HCT116 (cell line): ENCODE results near the gene CDC42EP4. TPM values are rescaled to one million over a fixed set of nuclear protein-coding genes. Genes with fewer than 3 reads are reported as not detected.

Source experiments
- ATAC-seq: fragments of 200-7000 bp; cut with Tn5 transposase; 2 replicates; pipeline ENCODE4 v1.9.1; 2020; ENCODE audit warnings: mild to moderate bottlenecking, moderate library complexity
- BruUV-seq: library from RNA; stranded (reverse); fragments of 400-500 nt; replicated peaks from 2 replicates; lab custom pipeline; 2021; lab: Mats Ljungman, UMichigan
- CTCF ChIA-PET: fragments of 300-600 bp; sonication (Branson Sonifier 250); formaldehyde crosslinking; loops from one replicate; lab custom pipeline; 2021; ENCODE audit warnings: antibody characterized with exemption; lab: Charles Lee
- POLR2A ChIA-PET: fragments of 300-600, 350-600 bp; sonication (Branson Sonifier 250); formaldehyde crosslinking; loops from one replicate; lab custom pipeline; 2021; ENCODE audit warnings: antibody characterized with exemption; lab: Charles Lee
- RAD21 ChIA-PET, 2 experiments: fragments of 300-600 bp; sonication (Branson Sonifier 250); formaldehyde crosslinking; loops; one replicate each; lab custom pipeline; 2023; ENCODE audit warnings: low total read pairs in 2 of 2; ENCODE audit not compliant: uncharacterized antibody in 2 of 2, unreplicated experiment in 2 of 2, low non-redundant PET in 1 of 2; lab: Charles Lee
- DNase-seq: peaks from one replicate; pipeline ENCODE4 v3.0.0-alpha.2; 2010; ENCODE audit warnings: low read depth, low spot score
- H2AFZ ChIP-seq: fragments of 200-600 bp; shearing (Covaris generic), sonication (generic); 2 replicates; pipeline ENCODE4 v1.6.1; 2017; ENCODE audit warnings: low read depth, mixed run types, mixed read lengths, antibody characterized with exemption, low read length; ENCODE audit not compliant: poor library complexity, severe bottlenecking
- H3K27ac ChIP-seq: 2 replicates; pipeline ENCODE4 v1.5.1; 2012; ENCODE audit warnings: low read depth, low read length
- H3K27me3 ChIP-seq: fragments of 200-600 bp; sonication (generic); 2 replicates; pipeline ENCODE4 v1.6.1; 2016; ENCODE audit warnings: mixed run types, low read length, mixed read lengths; ENCODE audit not compliant: insufficient read depth
- H3K36me3 ChIP-seq, 2 experiments: fragments of 200-500 bp in 1 of 2; fragments of 200-600 bp in 1 of 2; sonication (Bioruptor generic) in 1 of 2; sonication (generic) in 1 of 2; 2 replicates each; pipeline versions ENCODE4 v1.5.1 to v1.6.1; 2014 to 2016; ENCODE audit warnings: low read length in 2 of 2, inconsistent platforms in 1 of 2, mixed read lengths in 1 of 2, mixed run types in 1 of 2; ENCODE audit not compliant: insufficient read depth in 2 of 2, control insufficient read depth in 1 of 2
- H3K4me1 ChIP-seq, 2 experiments: fragments of 200-600 bp in 1 of 2; sonication (generic) in 1 of 2; 2 replicates each; pipeline versions ENCODE4 v1.5.1 to v1.6.1; 2012 to 2017; ENCODE audit warnings: low read length in 2 of 2, inconsistent platforms in 1 of 2, mild to moderate bottlenecking in 1 of 2, mixed read lengths in 1 of 2, mixed run types in 1 of 2, moderate library complexity in 1 of 2; ENCODE audit not compliant: insufficient read depth in 2 of 2, control insufficient read depth in 1 of 2
- H3K4me2 ChIP-seq: fragments of 200-600 bp; sonication (generic); 2 replicates; pipeline ENCODE4 v1.6.1; 2017; ENCODE audit warnings: mixed run types, low read length, mixed read lengths
- H3K4me3 ChIP-seq, 2 experiments: fragments of 200-600 bp in 1 of 2; sonication (generic) in 1 of 2; replicated peaks in 1 of 2; 2 replicates each; pipeline ENCODE4 v1.5.1; 2011 to 2016; ENCODE audit warnings: low read length in 2 of 2, control low read depth in 1 of 2, low read depth in 1 of 2, mild to moderate bottlenecking in 1 of 2, mixed read lengths in 1 of 2, mixed run types in 1 of 2
- H3K79me2 ChIP-seq: fragments of 200-600 bp; sonication (generic); 2 replicates; pipeline ENCODE4 v1.6.1; 2017; ENCODE audit warnings: mild to moderate bottlenecking, mixed run types, low read length, moderate library complexity, mixed read lengths; ENCODE audit not compliant: insufficient read depth
- H3K9ac ChIP-seq: fragments of 200-600 bp; sonication (generic); 2 replicates; pipeline ENCODE4 v1.6.1; 2016; ENCODE audit warnings: low read length, mixed read lengths
- H3K9me2 ChIP-seq: fragments of 200-600 bp; sonication (generic), shearing (Covaris generic); 2 replicates; pipeline ENCODE4 v1.6.1; 2017; ENCODE audit warnings: mixed run types, mild to moderate bottlenecking, moderate library complexity; ENCODE audit not compliant: insufficient read depth
- H3K9me3 ChIP-seq, 2 experiments: fragments of 200-500 bp in 1 of 2; fragments of 200-600 bp in 1 of 2; sonication (Bioruptor generic) in 1 of 2; sonication (generic) in 1 of 2; 2 replicates each; pipeline ENCODE4 v1.6.1; 2014 to 2017; ENCODE audit warnings: low read length in 2 of 2, mixed read lengths in 2 of 2, inconsistent platforms in 1 of 2, low read depth in 1 of 2, mild to moderate bottlenecking in 1 of 2, mixed run types in 1 of 2, moderate library complexity in 1 of 2; ENCODE audit not compliant: control insufficient read depth in 1 of 2, insufficient read depth in 1 of 2
- H4K20me1 ChIP-seq: fragments of 200-600 bp; sonication (generic), shearing (Covaris generic); 2 replicates; pipeline ENCODE4 v1.6.1; 2017; ENCODE audit warnings: mixed run types, mild to moderate bottlenecking, moderate library complexity; ENCODE audit not compliant: insufficient read depth
- CBX3 ChIP-seq: IDR thresholded peaks from 2 replicates; pipeline ENCODE4 v1.6.1; 2012; ENCODE audit warnings: low read depth
- EGR1 ChIP-seq: IDR thresholded peaks from 2 replicates; pipeline ENCODE4 v1.6.1; 2012; ENCODE audit warnings: low read depth
- ELF1 ChIP-seq: IDR thresholded peaks from 2 replicates; pipeline ENCODE4 v1.6.1; 2012; ENCODE audit warnings: low read depth, borderline replicate concordance
- POLR2A ChIP-seq: IDR thresholded peaks from 2 replicates; pipeline ENCODE4 v1.7.0; 2011; ENCODE audit warnings: borderline replicate concordance; ENCODE audit not compliant: insufficient read depth, insufficient read length; ENCODE audit errors: extremely low read depth
- RAD21 ChIP-seq: IDR thresholded peaks from 2 replicates; pipeline ENCODE4 v1.6.1; 2012; ENCODE audit warnings: low read depth, mild to moderate bottlenecking
- SP1 ChIP-seq: IDR thresholded peaks from 2 replicates; pipeline ENCODE4 v1.6.1; 2012; ENCODE audit warnings: low read depth
- TCF7L2 ChIP-seq: IDR thresholded peaks from 2 replicates; pipeline ENCODE4 v1.7.0; 2011; ENCODE audit warnings: borderline replicate concordance, inconsistent platforms; ENCODE audit not compliant: insufficient read depth, insufficient read length; ENCODE audit errors: extremely low read depth
- ZNF274 ChIP-seq: fragments of 200-500 bp; sonication (Bioruptor generic); IDR thresholded peaks from 2 replicates; pipeline ENCODE4 v1.6.1; 2014; ENCODE audit warnings: mild to moderate bottlenecking, low read depth, low read length, inconsistent platforms
- intact Hi-C: fragments of 100-400 bp; cut with micrococcal nuclease; formaldehyde crosslinking; loops from 2 replicates; pipeline ENCODE4 v1.10.0; 2022
- total RNA-seq: library from RNA; stranded (reverse); gene quantifications from one replicate; pipeline ENCODE4 v1.2.1, GENCODE V29; 2021; ENCODE audit not compliant: unreplicated experiment
- TF ChIP-seq, protein P1 (sequence below): IDR thresholded peaks from 2 replicates; pipeline ENCODE4 v1.6.1; 2012; ENCODE audit warnings: low read depth
- TF ChIP-seq, protein P2 (sequence below), 3 experiments: fragments of 200-600 bp in 1 of 3; sonication (generic) in 1 of 3; IDR thresholded peaks in 2 of 3; conservative IDR thresholded peaks in 1 of 3; 2 replicates each; pipeline ENCODE4 v1.5.1; 2012 to 2017; ENCODE audit warnings: low read depth in 2 of 3, low read length in 2 of 3, antibody characterized with exemption in 1 of 3, borderline replicate concordance in 1 of 3, control low read depth in 1 of 3, mild to moderate bottlenecking in 1 of 3, mixed read lengths in 1 of 3, mixed run types in 1 of 3, moderate library complexity in 1 of 3; ENCODE audit not compliant: insufficient read depth in 1 of 3
- TF ChIP-seq, protein P3 (sequence below): IDR thresholded peaks from 2 replicates; pipeline ENCODE4 v1.6.1; 2012

The CDC42EP4 gene
- total RNA-seq, 1 experiment from 2014 or later: 54.9 TPM

DNA sequence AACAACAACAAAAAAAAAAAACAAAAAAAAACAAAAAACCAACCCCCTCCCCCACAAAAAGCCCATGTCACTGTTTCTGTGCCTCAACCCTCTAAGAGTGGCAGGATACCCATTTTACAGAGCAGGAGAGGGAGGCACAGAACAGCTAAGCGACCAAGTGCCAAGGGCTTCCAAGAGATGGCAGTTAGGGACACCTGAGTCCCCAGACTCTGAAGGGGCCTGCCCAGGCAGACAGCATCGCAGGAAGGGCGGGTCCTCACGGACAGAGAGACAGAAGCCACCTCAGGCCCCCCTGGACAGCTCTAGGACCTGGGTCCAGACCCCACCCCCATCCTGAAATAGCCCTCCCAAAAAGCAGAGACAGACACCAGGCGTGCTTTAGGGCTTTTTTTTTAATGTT lies 28.6 kb downstream of the CDC42EP4 start:
- Histone ChIP-seq H3K9me3 (no peaks in the 10 kb centered on the region), H3K27ac (no peak overlapping the region), H3K4me2 (no peak overlapping the region), H3K4me3 (no peak overlapping the region), H3K27me3 (no peaks in the 10 kb centered on the region), H2AFZ (no peak overlapping the region), H4K20me1 (no peaks in the 10 kb centered on the region), H3K9me2 (no peaks in the 10 kb centered on the region), H3K79me2 (peaks cover 19% of the 10 kb centered on the region; the same call in 1 of the 2 replicates), H3K4me1 (peaks cover 21 to 31% of the 10 kb centered on the region in 2 experiments; a peak in 3 of 4 replicates), H3K9ac (no peak overlapping the region), H3K36me3 (peaks cover 8 to 28% of the 10 kb centered on the region in 2 experiments; a peak in 3 of 4 replicates)
- RAD21 ChIA-PET: no interaction called here
- no TSS peak for BruUV-seq
- no peak for TF ChIP-seq RAD21
- TF ChIP-seq ZNF274: no peak
- TF ChIP-seq, protein P1, sequence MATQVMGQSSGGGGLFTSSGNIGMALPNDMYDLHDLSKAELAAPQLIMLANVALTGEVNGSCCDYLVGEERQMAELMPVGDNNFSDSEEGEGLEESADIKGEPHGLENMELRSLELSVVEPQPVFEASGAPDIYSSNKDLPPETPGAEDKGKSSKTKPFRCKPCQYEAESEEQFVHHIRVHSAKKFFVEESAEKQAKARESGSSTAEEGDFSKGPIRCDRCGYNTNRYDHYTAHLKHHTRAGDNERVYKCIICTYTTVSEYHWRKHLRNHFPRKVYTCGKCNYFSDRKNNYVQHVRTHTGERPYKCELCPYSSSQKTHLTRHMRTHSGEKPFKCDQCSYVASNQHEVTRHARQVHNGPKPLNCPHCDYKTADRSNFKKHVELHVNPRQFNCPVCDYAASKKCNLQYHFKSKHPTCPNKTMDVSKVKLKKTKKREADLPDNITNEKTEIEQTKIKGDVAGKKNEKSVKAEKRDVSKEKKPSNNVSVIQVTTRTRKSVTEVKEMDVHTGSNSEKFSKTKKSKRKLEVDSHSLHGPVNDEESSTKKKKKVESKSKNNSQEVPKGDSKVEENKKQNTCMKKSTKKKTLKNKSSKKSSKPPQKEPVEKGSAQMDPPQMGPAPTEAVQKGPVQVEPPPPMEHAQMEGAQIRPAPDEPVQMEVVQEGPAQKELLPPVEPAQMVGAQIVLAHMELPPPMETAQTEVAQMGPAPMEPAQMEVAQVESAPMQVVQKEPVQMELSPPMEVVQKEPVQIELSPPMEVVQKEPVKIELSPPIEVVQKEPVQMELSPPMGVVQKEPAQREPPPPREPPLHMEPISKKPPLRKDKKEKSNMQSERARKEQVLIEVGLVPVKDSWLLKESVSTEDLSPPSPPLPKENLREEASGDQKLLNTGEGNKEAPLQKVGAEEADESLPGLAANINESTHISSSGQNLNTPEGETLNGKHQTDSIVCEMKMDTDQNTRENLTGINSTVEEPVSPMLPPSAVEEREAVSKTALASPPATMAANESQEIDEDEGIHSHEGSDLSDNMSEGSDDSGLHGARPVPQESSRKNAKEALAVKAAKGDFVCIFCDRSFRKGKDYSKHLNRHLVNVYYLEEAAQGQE: no peak
- CTCF ChIA-PET: interaction anchor here (1.3 kb wide), 1 partner anchor 86 kb away, joined by 4 read pairs; no protein-coding TSS in a partner anchor
- ATAC-seq (no peak), DNase-seq (no peak)
- intact Hi-C loops: no loop called here
- POLR2A ChIA-PET: interaction anchor here (0.7 kb wide), 1 partner anchor 51 kb away, joined by 3 read pairs; a partner anchor contains a TSS

DNA sequence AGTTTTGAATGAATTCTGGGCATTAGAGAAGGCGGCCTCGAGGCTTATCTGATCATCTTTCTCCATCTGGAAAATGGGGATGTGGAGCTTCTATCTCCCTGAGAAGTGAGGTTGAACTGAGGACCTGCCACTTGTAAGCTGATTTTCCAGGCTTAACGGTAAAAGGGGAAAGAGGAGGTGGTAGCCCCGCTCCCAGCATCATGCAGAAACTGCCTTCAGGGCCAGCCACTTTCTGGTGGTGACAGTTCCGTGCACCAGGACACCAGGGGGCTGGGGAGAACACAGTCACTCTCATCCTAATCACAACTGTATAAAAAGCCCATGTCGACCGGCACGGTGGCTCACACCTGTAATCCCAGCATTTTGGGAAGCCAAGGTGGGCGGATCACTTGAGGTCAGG lies 29.2 kb downstream of the CDC42EP4 start:
- RAD21 ChIA-PET: no interaction called here
- H3K27me3 ChIP-seq: no peaks in the 10 kb centered on the region
- peaks cover 8 to 28% of the 10 kb centered on the region in 2 experiments; a peak in 3 of 4 replicates for H3K36me3 ChIP-seq
- H2AFZ ChIP-seq: no peak overlapping the region
- intact Hi-C loops: no loop called here
- ATAC-seq (no peak), DNase-seq (no peak)
- H3K79me2 ChIP-seq: peaks cover 13% of the 10 kb centered on the region; the same call in 1 of the 2 replicates
- POLR2A ChIA-PET: interaction anchor here (1.5 kb wide), 1 partner anchor 9 kb away, joined by 4 read pairs; no protein-coding TSS in a partner anchor
- no peaks in the 10 kb centered on the region for H3K9me2 ChIP-seq
- H3K9ac ChIP-seq: no peak overlapping the region
- BruUV-seq: no TSS peak
- H3K9me3 ChIP-seq: no peaks in the 10 kb centered on the region
- CTCF ChIA-PET: interaction anchor here (1.3 kb wide), 1 partner anchor 87 kb away, joined by 4 read pairs; no protein-coding TSS in a partner anchor
- no peak overlapping the region for H3K4me2 ChIP-seq
- H3K4me3 ChIP-seq: no peak overlapping the region
- peaks cover 20 to 26% of the 10 kb centered on the region in 2 experiments; a peak in 3 of 4 replicates for H3K4me1 ChIP-seq
- no peak overlapping the region for H3K27ac ChIP-seq
- H4K20me1 ChIP-seq: no peaks in the 10 kb centered on the region
- TF ChIP-seq EGR1: no peak
- TF ChIP-seq, protein P2, sequence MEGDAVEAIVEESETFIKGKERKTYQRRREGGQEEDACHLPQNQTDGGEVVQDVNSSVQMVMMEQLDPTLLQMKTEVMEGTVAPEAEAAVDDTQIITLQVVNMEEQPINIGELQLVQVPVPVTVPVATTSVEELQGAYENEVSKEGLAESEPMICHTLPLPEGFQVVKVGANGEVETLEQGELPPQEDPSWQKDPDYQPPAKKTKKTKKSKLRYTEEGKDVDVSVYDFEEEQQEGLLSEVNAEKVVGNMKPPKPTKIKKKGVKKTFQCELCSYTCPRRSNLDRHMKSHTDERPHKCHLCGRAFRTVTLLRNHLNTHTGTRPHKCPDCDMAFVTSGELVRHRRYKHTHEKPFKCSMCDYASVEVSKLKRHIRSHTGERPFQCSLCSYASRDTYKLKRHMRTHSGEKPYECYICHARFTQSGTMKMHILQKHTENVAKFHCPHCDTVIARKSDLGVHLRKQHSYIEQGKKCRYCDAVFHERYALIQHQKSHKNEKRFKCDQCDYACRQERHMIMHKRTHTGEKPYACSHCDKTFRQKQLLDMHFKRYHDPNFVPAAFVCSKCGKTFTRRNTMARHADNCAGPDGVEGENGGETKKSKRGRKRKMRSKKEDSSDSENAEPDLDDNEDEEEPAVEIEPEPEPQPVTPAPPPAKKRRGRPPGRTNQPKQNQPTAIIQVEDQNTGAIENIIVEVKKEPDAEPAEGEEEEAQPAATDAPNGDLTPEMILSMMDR (IDR thresholded peaks at IDR 0.05 in 2 of 3, conservative IDR thresholded peaks at IDR 0.05 in 1 of 3; ENCODE audit: borderline replicate concordance in 1 of 3, insufficient read depth in 1 of 3, low read depth in 2 of 3, low read length in 2 of 3): no peak
- no peak for TF ChIP-seq SP1
- TF ChIP-seq, protein P3, sequence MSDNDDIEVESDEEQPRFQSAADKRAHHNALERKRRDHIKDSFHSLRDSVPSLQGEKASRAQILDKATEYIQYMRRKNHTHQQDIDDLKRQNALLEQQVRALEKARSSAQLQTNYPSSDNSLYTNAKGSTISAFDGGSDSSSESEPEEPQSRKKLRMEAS: no peak
- TF ChIP-seq CBX3: no peak
- no peak for TF ChIP-seq TCF7L2
- no peak for TF ChIP-seq ELF1
- TF ChIP-seq POLR2A: no peak
